Measurements from ENCODE around the gene ABCC10. TPM values are rescaled to one million over a fixed set of nuclear protein-coding genes. Genes with fewer than 3 reads are reported as not detected.

ABCC10 gene
- total RNA-seq, 1 experiment from 2014 or later: 31.8 TPM

GRCh38 chr6:43481591-43482236, 54.4 kb downstream of the ABCC10 start:
- H2BK15ac ChIP-seq (ENCODE audit: low read depth, low read length): no peak overlapping the region
- H3K79me1 ChIP-seq (ENCODE audit: insufficient read depth, low read depth, low read length, poor library complexity, severe bottlenecking): peaks cover 10% of the 10 kb centered on the region
- no peak overlapping the region for H3K23ac ChIP-seq (ENCODE audit: insufficient read length, low read depth, low read length)
- TF ChIP-seq, protein P1, sequence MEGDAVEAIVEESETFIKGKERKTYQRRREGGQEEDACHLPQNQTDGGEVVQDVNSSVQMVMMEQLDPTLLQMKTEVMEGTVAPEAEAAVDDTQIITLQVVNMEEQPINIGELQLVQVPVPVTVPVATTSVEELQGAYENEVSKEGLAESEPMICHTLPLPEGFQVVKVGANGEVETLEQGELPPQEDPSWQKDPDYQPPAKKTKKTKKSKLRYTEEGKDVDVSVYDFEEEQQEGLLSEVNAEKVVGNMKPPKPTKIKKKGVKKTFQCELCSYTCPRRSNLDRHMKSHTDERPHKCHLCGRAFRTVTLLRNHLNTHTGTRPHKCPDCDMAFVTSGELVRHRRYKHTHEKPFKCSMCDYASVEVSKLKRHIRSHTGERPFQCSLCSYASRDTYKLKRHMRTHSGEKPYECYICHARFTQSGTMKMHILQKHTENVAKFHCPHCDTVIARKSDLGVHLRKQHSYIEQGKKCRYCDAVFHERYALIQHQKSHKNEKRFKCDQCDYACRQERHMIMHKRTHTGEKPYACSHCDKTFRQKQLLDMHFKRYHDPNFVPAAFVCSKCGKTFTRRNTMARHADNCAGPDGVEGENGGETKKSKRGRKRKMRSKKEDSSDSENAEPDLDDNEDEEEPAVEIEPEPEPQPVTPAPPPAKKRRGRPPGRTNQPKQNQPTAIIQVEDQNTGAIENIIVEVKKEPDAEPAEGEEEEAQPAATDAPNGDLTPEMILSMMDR (conservative IDR thresholded peaks at IDR 0.05): no peak
- Mint-ChIP-seq H3K36me3 (ENCODE audit: insufficient read depth in 1 of 3, low read depth in 3 of 3) (peaks cover 0 to 3% (median 2%) of the 10 kb centered on the region in 3 experiments; a peak in 2 of 7 replicates), H3K4me1 (peaks cover 43 to 49% of the 10 kb centered on the region in 2 experiments), H3K27me3 (ENCODE audit: low read depth) (no peaks in the 10 kb centered on the region), H3K4me3 (peak overlapping the region in 1 of 2 experiments; percentile 33; a peak in 1 of 5 replicates), H3K27ac (peak overlapping the region; percentile 17 to 62 (median 51)), H3K9me3 (no peaks in the 10 kb centered on the region)
- DNase-seq: no peak
- H3K18ac ChIP-seq (ENCODE audit: insufficient read length, low read depth, low read length): no peak overlapping the region
- H2BK12ac ChIP-seq (ENCODE audit: insufficient read length, low read depth, low read length): no peak overlapping the region
- no peaks in the 10 kb centered on the region for H3K27me3 ChIP-seq (ENCODE audit: insufficient read depth, low read length)
- no peaks in the 10 kb centered on the region for H3K9me3 ChIP-seq (ENCODE audit: control insufficient read depth, low read depth, low read length)
- H3K56ac ChIP-seq (ENCODE audit: insufficient read length, low read depth, low read length): no peak overlapping the region
- H3K9ac ChIP-seq (ENCODE audit: extremely low read depth, insufficient read length, low read length): no peak overlapping the region
- no peak overlapping the region for H3K4ac ChIP-seq (ENCODE audit: low read depth, low read length)
- H3K27ac ChIP-seq (ENCODE audit: insufficient read length, low read depth, low read length): no peak overlapping the region
- H3K79me2 ChIP-seq (ENCODE audit: insufficient read depth, low read length): peaks cover 27% of the 10 kb centered on the region
- H2BK5ac ChIP-seq (ENCODE audit: insufficient read length, low read length): no peak overlapping the region
- H3K4me1 ChIP-seq (ENCODE audit: insufficient read depth, low read length): peaks cover 15% of the 10 kb centered on the region; the same call in 1 of the 2 replicates
- no peak overlapping the region for H2BK120ac ChIP-seq (ENCODE audit: low read depth, low read length, poor library complexity, severe bottlenecking)
- no peak overlapping the region for H4K5ac ChIP-seq (ENCODE audit: insufficient read length, low read depth, low read length)
- H3K4me2 ChIP-seq (ENCODE audit: insufficient read depth, insufficient read length, low read length): no peak overlapping the region
- H3K23me2 ChIP-seq (ENCODE audit: insufficient read length, low read depth, low read length, poor library complexity, severe bottlenecking): peaks cover 10% of the 10 kb centered on the region
- no peak overlapping the region for H3K14ac ChIP-seq (ENCODE audit: insufficient read depth, low read length)
- no CpG with 5 or more reads among the region's 11 CpGs for WGBS (ENCODE audit: extremely low coverage, insufficient read length, low lambda C conversion rate)
- no peaks in the 10 kb centered on the region for H4K20me1 ChIP-seq (ENCODE audit: control insufficient read depth, insufficient read depth, insufficient read length)
- no peak overlapping the region for H3T11ph ChIP-seq (ENCODE audit: low read length)
- no peak overlapping the region for H2BK20ac ChIP-seq (ENCODE audit: low read depth, low read length, poor library complexity, severe bottlenecking)
- no peak overlapping the region for H4K8ac ChIP-seq (replicated peaks; ENCODE audit: insufficient read length, low read depth, low read length)
- no peak overlapping the region for H2AFZ ChIP-seq (ENCODE audit: low read length)
- no peak overlapping the region for H2AK5ac ChIP-seq (ENCODE audit: insufficient read length, low read length)
- H4K91ac ChIP-seq (ENCODE audit: insufficient read length, low read depth, low read length): no peak overlapping the region
